Skeletal muscle satellite cell (primary cell): ENCODE measurements around the gene RNASE8.

Source experiments
- H3K27me3 ChIP-seq: 2 replicates; pipeline ENCODE4 v1.7.0; 2013; ENCODE audit warnings: low read length; ENCODE audit not compliant: control insufficient read depth, insufficient read depth
- H3K36me3 ChIP-seq: 2 replicates; pipeline ENCODE4 v1.7.0; 2013; ENCODE audit warnings: mild to moderate bottlenecking, control low read depth, low read length; ENCODE audit not compliant: insufficient read depth
- H3K4me1 ChIP-seq: 2 replicates; pipeline ENCODE4 v1.7.0; 2013; ENCODE audit warnings: low read length; ENCODE audit not compliant: control insufficient read depth, insufficient read depth
- H3K4me2 ChIP-seq: 2 replicates; pipeline ENCODE4 v1.7.0; 2013; ENCODE audit warnings: mild to moderate bottlenecking, low read length
- H3K4me3 ChIP-seq: 2 replicates; pipeline ENCODE4 v1.7.0; 2013; ENCODE audit warnings: low read length
- H3K9ac ChIP-seq: 2 replicates; pipeline ENCODE4 v1.7.0; 2013; ENCODE audit warnings: mild to moderate bottlenecking, low read depth, low read length, moderate library complexity
- H3K9me3 ChIP-seq: replicated peaks from 2 replicates; pipeline ENCODE4 v1.7.0; 2013; ENCODE audit warnings: mild to moderate bottlenecking, control low read depth, low read length

Gene RNASE8

DNA sequence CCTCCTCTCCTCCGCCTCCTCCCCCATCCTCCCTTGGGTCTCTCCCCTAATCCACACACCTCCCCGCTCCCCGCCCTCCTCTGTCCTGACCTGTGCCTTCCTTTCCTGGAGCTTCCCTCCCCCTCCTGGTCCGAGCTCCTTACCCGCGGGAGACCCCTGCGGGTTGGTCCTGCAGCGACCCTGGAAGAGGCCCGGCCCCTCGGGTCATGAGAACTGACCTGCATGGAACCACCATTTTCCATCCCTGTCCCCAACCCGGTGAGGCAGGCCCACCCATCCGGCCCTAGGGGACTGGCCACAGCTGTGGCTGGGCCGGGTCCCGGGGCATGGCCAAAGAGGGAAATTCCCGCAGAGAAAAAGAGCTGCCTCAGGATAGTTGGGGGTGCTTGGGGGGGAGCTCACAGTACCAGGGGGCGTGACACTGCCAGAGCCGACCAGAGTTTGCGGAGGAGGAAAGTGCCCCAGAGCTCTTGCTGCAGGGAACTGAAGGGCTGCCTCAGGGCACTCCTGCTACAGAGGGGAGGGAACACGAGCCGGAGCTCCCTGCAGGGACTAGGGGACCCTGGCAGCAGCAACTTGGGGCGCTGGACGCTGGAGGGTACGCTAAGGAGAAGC lies 13.1 kb downstream of the RNASE8 start:
- Histone ChIP-seq H3K36me3 (peaks cover 28% of the 10 kb centered on the region), H3K4me1 (peaks cover 30% of the 10 kb centered on the region), H3K4me3 (peak overlapping the region; percentile 81), H3K9ac (peak overlapping the region; percentile 88), H3K27me3 (no peaks in the 10 kb centered on the region), H3K9me3 (no peaks in the 10 kb centered on the region), H3K4me2 (peak overlapping the region; percentile 98)

DNA sequence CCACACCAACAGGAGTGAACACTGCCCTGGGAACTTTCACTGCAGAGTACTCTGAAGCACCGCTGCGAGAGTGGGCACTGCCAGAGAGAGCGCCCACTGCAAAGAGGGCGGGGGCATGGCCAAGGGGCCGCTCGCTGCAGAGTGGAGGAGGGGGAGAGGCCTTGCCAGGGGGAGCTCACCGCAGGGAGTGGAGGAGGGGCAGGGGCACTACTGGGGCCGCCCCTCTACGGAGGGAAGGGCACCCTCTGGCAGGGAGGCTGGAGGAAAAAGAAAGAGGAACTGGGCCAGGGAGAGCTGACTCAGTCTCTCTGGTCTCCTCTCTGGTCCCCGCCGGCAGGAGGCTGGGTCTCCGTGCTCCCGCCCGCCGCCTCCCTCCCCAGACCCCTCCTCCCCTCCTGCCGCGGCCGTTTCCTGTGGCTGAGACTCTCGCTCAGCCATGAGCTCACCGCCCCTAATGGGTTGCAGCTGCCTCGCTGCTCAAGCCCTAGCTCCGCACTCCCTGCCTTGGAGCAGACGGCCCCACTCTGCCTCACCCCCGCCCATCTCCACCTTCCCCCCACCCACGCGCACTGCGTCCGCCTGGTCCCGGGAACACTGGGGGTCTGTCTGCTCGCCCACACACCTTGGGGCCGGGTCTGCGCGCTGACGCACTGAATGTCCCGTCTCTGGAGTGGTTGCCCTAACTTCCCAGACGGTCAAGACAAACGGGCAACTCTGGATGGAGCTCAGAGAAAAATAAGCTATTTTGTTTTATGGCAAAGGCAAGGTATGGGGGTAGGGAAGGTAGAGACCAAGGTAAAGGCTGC lies 13.8 kb downstream of the RNASE8 start:
- H3K4me3 ChIP-seq, result peak overlapping the region; percentile 81
- peak overlapping the region; percentile 88 for H3K9ac ChIP-seq
- H3K4me1 ChIP-seq, result peaks cover 30% of the 10 kb centered on the region
- H3K9me3 ChIP-seq, result no peaks in the 10 kb centered on the region
- H3K4me2 ChIP-seq, result peak overlapping the region; percentile 98
- peaks cover 35% of the 10 kb centered on the region for H3K36me3 ChIP-seq
- H3K27me3 ChIP-seq, result no peaks in the 10 kb centered on the region

DNA sequence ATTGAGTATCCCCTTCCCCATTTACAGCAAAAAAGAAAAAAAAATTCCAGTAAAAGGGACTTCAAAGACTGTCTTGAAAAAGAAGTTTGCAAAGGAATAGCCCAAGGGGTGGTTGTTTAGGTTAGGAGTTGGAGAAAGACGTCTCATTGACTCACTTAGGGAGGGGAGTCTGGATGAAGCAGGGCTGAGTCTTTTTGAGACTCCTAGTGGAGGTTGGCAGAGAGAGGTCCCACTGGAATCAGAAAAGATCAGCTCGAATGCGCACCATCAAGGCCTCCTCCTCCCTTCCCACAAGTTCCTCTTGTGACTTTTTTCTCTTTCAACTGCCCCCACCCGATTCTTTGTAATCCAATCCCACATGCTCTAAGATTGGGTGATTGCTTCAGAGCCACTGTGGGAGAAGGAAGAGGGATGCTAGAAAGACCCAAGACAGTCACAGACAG lies 14.4 kb downstream of the RNASE8 start:
- peak overlapping the region; percentile 81 for H3K4me3 ChIP-seq
- peaks cover 30% of the 10 kb centered on the region for H3K4me1 ChIP-seq
- H3K27me3 ChIP-seq, result no peaks in the 10 kb centered on the region
- H3K36me3 ChIP-seq, result peaks cover 42% of the 10 kb centered on the region
- H3K9ac ChIP-seq, result peak overlapping the region; percentile 75
- H3K4me2 ChIP-seq, result peak overlapping the region; percentile 98
- H3K9me3 ChIP-seq, result no peaks in the 10 kb centered on the region

DNA sequence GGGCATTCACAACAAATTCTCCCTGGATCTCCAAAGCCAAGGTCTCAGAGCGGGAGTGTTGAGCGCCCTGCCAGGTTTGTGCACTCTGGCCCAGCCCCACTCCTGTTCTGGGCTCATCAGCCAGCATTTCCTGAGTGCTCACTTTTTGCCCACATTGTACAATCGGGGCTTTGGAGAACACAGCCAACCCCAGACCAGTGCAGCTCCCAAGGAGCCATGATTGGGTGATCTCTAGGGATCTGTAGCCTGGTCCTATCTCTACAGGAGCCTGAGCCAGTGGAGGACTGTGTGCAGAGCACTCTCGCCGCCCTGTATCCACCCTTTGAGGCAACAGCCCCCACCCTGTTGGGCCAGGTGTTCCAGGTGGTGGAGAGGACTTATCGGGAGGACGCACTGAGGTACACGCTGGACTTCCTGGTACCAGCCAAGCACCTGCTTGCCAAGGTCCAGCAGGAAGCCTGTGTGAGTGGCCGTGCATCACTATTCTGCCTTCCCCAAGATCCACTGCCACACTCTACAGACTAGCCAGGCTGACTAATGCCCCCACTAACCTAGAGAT lies 15.2 kb downstream of the RNASE8 start:
- peaks cover 30% of the 10 kb centered on the region for H3K4me1 ChIP-seq
- H3K9ac ChIP-seq, result no peak overlapping the region
- no peak overlapping the region for H3K4me3 ChIP-seq
- peaks cover 49% of the 10 kb centered on the region for H3K36me3 ChIP-seq
- H3K27me3 ChIP-seq, result no peaks in the 10 kb centered on the region
- no peaks in the 10 kb centered on the region for H3K9me3 ChIP-seq
- peak overlapping the region; percentile 98 for H3K4me2 ChIP-seq

DNA sequence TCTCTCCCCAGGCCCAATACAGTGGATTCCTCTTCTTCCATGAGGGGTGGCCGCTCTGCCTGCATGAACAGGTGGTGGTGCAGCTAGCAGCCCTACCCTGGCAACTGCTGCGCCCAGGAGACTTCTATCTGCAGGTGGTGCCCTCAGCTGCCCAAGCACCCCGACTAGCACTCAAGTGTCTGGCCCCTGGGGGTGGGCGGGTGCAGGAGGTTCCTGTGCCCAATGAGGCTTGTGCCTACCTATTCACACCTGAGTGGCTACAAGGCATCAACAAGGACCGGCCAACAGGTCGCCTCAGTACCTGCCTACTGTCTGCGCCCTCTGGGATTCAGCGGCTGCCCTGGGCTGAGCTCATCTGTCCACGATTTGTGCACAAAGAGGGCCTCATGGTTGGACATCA lies 16.3 kb downstream of the RNASE8 start:
- H3K4me2 ChIP-seq, result no peak overlapping the region
- no peaks in the 10 kb centered on the region for H3K27me3 ChIP-seq
- peaks cover 59% of the 10 kb centered on the region for H3K36me3 ChIP-seq
- H3K4me1 ChIP-seq, result peaks cover 26% of the 10 kb centered on the region
- H3K9me3 ChIP-seq, result no peaks in the 10 kb centered on the region
- H3K9ac ChIP-seq, result no peak overlapping the region
- no peak overlapping the region for H3K4me3 ChIP-seq

DNA sequence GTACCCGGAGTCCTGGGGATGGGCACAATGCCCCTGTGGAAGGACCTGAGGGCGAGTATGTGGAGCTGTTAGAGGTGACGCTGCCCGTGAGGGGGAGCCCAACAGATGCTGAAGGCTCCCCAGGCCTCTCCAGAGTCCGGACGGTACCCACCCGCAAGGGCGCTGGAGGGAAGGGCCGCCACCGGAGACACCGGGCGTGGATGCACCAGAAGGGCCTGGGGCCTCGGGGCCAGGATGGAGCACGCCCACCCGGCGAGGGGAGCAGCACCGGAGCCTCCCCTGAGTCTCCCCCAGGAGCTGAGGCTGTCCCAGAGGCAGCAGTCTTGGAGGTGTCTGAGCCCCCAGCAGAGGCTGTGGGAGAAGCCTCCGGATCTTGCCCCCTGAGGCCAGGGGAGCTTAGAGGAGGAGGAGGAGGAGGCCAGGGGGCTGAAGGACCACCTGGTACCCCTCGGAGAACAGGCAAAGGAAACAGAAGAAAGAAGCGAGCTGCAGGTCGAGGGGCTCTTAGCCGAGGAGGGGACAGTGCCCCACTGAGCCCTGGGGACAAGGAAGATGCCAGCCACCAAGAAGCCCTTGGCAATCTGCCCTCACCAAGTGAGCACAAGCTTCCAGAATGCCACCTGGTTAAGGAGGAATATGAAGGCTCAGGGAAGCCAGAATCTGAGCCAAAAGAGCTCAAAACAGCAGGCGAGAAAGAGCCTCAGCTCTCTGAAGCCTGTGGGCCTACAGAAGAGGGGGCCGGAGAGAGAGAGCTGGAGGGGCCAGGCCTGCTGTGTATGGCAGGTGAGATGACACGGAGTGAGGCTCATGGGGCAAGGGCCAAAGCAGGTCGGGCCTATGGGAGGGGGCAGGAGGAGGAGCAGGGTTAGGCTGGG lies 17.0 kb downstream of the RNASE8 start:
- no peak overlapping the region for H3K4me3 ChIP-seq
- peaks cover 67% of the 10 kb centered on the region for H3K36me3 ChIP-seq
- no peak overlapping the region for H3K9ac ChIP-seq
- peaks cover 19% of the 10 kb centered on the region for H3K4me1 ChIP-seq
- H3K9me3 ChIP-seq, result no peaks in the 10 kb centered on the region
- no peak overlapping the region for H3K4me2 ChIP-seq
- no peaks in the 10 kb centered on the region for H3K27me3 ChIP-seq

DNA sequence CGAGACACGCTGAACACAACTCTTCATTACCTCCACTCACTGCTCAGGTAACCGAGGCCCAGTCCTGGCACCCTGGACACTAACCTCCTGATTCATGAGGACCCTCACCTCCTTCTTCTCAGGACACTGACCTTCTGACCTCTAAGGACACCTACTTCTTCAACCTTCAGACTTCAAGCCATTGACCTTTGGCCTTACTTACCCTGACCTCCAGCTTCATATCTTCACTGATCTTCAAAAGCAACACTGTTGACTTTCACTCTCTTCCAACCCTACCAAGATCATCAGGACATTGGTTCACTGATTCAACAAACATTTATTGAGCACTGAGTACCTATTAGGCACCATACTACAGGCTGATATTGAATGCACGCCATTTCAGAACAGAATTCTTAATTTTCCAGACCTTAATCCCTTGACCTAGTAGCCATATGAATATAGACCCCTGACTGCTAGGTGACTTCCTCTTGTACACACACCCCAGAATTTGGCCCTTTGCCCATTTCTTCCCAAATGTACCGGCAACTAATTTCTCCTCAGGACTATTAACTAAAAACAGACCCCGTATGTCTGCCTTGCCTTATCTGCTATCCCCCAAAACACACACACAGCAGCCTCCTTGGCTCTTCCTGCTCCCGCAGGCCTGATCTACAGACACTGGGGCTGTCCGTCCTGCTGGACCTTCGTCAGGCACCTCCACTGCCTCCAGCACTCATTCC lies 18.3 kb downstream of the RNASE8 start:
- H3K4me3 ChIP-seq, result no peak overlapping the region
- H3K9ac ChIP-seq, result no peak overlapping the region
- peaks cover 79% of the 10 kb centered on the region for H3K36me3 ChIP-seq
- H3K4me1 ChIP-seq, result peaks cover 16% of the 10 kb centered on the region
- H3K9me3 ChIP-seq, result no peaks in the 10 kb centered on the region
- H3K27me3 ChIP-seq, result no peaks in the 10 kb centered on the region
- H3K4me2 ChIP-seq, result no peak overlapping the region

DNA sequence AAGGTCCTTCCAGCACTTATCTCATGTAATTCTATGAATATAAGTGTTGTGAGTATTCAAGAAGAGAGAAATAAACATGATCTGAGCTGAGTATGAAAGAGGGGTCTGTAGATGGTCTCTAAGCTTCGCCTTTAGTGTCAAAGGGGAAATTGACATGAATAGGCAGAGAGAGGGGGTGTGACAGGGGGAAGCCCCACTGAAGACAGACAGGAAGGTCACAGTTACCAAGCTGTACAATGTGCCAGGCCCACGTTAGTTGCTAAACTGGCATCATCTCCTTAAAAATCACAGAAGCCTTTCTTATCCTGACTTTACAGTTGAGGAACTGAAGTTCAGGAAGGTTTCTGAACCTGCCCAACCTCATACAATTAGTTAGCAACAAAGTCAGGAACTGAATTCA lies 20.1 kb downstream of the RNASE8 start:
- Histone ChIP-seq H3K27me3 (no peaks in the 10 kb centered on the region), H3K4me3 (no peak overlapping the region), H3K9ac (no peak overlapping the region), H3K9me3 (no peaks in the 10 kb centered on the region), H3K4me1 (peaks cover 5% of the 10 kb centered on the region), H3K36me3 (peaks cover 93% of the 10 kb centered on the region), H3K4me2 (no peak overlapping the region)

DNA sequence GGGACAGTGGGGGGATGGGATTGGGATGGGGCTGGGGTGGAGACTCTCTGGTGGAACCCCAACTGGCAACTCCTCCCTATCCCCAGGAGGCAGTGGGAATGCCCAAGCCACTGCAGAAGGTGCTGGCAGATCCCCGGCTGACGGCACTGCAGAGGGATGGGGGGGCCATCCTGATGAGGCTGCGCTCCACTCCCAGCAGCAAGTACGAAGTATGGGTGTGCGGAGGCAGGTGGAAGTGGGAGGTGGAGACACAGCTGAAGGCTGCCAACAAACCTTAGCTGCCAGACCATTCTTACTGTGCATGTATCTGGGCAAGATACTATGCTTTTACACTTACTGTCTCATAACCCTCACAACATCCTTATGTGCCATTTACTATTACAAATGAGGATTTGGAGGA lies 20.7 kb downstream of the RNASE8 start:
- Histone ChIP-seq H3K9me3 (no peaks in the 10 kb centered on the region), H3K9ac (no peak overlapping the region), H3K4me1 (no peaks in the 10 kb centered on the region), H3K36me3 (peaks cover 93% of the 10 kb centered on the region), H3K27me3 (no peaks in the 10 kb centered on the region), H3K4me2 (no peak overlapping the region), H3K4me3 (no peak overlapping the region)

DNA sequence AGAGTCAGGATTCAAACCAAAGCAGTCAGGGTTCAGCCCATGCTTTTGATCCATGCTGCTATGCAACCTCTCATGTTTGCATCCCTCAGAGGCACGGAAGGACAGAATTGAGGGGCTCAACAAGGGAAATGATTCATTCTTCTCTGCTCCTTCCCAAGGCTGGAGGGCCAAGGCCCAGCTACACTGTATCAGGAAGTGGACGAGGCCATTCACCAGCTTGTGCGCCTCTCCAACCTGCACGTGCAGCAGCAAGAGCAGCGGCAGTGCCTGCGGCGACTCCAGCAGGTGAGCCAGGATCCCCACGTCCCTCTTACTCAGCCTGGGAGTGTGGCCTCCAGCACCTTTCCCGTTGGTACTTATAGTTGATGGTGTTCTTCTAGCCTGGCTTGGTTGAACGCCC lies 21.1 kb downstream of the RNASE8 start:
- H3K4me3 ChIP-seq, result no peak overlapping the region
- H3K9ac ChIP-seq, result no peak overlapping the region
- H3K27me3 ChIP-seq, result no peaks in the 10 kb centered on the region
- H3K9me3 ChIP-seq, result no peaks in the 10 kb centered on the region
- peaks cover 89% of the 10 kb centered on the region for H3K36me3 ChIP-seq
- no peak overlapping the region for H3K4me2 ChIP-seq
- no peaks in the 10 kb centered on the region for H3K4me1 ChIP-seq
